Muscle layer of duodenum (tissue), 2 donors: ENCODE data around the gene KCNV2.

Experiments used
- H3K27ac ChIP-seq: one replicate; pipeline ENCODE4 v1.7.0; 2013; ENCODE audit warnings: mild to moderate bottlenecking, low read length
- H3K27me3 ChIP-seq: one replicate; pipeline ENCODE4 v1.7.0; 2013; ENCODE audit warnings: low read depth, mild to moderate bottlenecking, control low read depth, low read length
- H3K36me3 ChIP-seq, 2 donors: one replicate each; pipeline ENCODE4 v1.7.0; 2013; ENCODE audit warnings: low read length in 2 of 2, control low read depth in 1 of 2, mild to moderate bottlenecking in 1 of 2; ENCODE audit not compliant: insufficient read depth in 2 of 2, control insufficient read depth in 1 of 2
- H3K4me1 ChIP-seq, 2 donors: one replicate each; pipeline ENCODE4 v1.7.0; 2013; ENCODE audit warnings: low read length in 2 of 2, mild to moderate bottlenecking in 2 of 2, control low read depth in 1 of 2, moderate library complexity in 1 of 2; ENCODE audit not compliant: insufficient read depth in 2 of 2, control insufficient read depth in 1 of 2
- H3K4me3 ChIP-seq, 2 donors: one replicate each; pipeline ENCODE4 v1.7.0; 2013; ENCODE audit warnings: low read length in 2 of 2, low read depth in 1 of 2, mild to moderate bottlenecking in 1 of 2
- H3K9me3 ChIP-seq, 2 donors: one replicate each; pipeline ENCODE4 v1.7.0; 2013; ENCODE audit warnings: low read length in 2 of 2, control low read depth in 1 of 2, mild to moderate bottlenecking in 1 of 2; ENCODE audit not compliant: control insufficient read depth in 1 of 2
- donor health status: healthy.

The KCNV2 gene

DNA sequence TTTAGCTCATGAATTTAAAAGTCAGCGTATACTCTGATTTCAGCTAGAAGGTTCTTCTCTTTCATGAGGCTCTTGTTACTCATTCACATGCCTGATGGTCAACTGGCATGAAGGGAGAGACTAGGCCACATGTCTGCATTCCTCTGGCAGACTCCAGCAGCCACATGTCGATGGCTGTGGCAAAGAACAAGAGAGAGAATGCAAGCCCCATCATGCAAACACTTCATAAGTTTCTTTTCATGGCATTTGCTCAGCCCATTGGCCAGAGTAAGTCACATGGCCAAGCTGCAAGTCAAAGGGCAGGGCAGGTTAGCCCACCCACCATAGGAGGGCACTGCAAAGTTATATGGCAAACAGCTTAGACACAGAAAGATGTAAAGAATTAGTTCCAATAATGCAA is 5.4 kb downstream of the KCNV2 start:
- no peaks in the 10 kb centered on the region for H3K27me3 ChIP-seq
- no peaks in the 10 kb centered on the region for H3K9me3 ChIP-seq
- H3K4me1 ChIP-seq = no peaks in the 10 kb centered on the region
- H3K27ac ChIP-seq = no peak overlapping the region
- H3K36me3 ChIP-seq = no peaks in the 10 kb centered on the region
- no peak overlapping the region for H3K4me3 ChIP-seq

DNA sequence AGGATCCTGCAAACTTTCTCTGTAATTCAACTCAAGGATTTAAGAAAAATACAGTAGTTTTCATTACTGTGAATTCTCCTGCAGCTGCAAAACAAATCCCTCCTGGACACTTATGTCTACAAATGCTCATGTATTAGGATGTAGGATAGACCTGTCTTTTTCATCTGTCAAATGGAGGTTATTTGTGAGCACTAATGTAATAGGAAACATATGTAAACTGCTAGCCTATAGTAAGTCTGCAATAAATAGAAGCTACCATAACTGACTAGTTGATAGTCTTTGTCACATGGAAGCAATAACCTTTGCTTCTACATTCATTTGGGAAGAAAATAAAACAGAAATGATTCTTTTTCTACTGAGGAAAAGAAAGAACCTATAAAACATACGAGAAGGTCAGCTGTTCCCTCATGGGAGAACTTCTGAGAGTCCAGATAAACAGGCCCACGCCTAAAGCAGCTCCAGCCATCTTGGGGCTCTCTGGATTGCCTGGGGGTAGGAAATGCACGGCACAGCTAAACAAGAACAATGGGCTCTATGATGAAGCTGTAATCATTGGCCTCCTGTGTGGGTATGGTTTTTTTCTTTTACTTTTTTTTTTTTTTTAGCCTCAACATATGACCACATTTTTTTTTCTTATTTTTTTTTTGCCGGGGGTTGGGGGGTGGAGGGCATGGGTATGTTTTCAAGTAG is 6.2 kb downstream of the KCNV2 start:
- H3K27ac ChIP-seq = no peak overlapping the region
- H3K36me3 ChIP-seq = no peaks in the 10 kb centered on the region
- no peaks in the 10 kb centered on the region for H3K27me3 ChIP-seq
- H3K4me3 ChIP-seq = no peak overlapping the region
- no peaks in the 10 kb centered on the region for H3K9me3 ChIP-seq
- H3K4me1 ChIP-seq = no peaks in the 10 kb centered on the region

DNA sequence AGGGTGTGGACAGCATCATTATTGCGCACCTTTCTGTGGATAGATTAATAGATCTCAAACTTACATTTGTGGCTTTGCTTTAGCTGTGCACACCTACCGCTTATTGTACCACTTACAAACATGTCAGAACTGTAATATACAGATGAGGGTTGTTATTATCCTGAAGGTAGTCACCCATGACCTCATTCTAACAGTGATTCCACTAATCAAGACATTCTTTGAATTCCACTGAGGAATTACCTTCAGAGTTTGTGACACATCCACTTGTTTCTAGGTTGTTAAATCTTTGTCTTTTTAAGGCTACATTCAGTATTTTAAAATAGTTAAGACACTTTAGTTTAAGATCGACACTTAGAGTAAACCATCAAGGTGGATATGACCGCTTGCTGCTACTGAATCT is 7.8 kb downstream of the KCNV2 start:
- Histone ChIP-seq H3K36me3 (no peaks in the 10 kb centered on the region), H3K27ac (no peak overlapping the region)

DNA sequence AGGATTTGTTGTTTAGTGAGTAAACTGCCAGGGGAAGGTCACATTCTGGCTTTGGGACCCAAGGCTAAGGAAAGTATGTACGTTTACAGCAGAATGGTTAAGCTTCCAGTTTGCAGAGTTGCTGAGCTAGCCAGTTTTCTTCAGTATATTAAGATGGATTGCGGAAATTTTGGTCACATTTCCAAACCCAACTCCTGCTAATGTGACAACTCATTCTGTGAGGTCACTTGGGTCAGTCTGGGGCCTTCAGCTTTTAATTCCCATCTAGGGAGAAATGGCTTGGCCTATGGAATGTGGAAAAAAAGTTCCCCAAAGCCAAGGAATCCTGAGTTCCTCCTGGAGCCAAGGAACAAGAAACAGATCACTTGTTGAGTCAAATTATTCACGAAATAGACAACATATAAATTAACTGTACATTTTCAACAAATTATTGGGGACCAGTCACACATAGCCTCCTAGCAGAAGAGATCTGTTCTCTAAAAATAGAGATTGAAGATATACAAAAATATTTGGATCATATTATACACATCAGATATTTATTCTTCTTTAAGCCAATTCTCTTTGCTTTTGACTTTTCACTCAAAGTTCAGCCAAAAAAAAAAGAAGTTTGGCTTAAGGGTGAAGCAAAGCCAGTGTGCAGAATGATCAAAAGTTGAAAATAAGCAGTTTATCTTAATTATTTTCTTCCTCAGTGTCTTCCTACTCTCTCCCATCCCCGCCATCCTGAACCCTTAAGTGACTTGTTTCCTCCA is 8.8 kb downstream of the KCNV2 start:
- H3K4me1 ChIP-seq = no peaks in the 10 kb centered on the region
- H3K27ac ChIP-seq = no peak overlapping the region
- H3K27me3 ChIP-seq = no peaks in the 10 kb centered on the region
- no peaks in the 10 kb centered on the region for H3K9me3 ChIP-seq
- H3K4me3 ChIP-seq = no peak overlapping the region
- no peaks in the 10 kb centered on the region for H3K36me3 ChIP-seq

More for the DNA sequence above, 7.8 kb downstream of the KCNV2 start:
- Histone ChIP-seq H3K9me3 (no peaks in the 10 kb centered on the region), H3K4me1 (no peaks in the 10 kb centered on the region), H3K4me3 (no peak overlapping the region), H3K27me3 (no peaks in the 10 kb centered on the region)

DNA sequence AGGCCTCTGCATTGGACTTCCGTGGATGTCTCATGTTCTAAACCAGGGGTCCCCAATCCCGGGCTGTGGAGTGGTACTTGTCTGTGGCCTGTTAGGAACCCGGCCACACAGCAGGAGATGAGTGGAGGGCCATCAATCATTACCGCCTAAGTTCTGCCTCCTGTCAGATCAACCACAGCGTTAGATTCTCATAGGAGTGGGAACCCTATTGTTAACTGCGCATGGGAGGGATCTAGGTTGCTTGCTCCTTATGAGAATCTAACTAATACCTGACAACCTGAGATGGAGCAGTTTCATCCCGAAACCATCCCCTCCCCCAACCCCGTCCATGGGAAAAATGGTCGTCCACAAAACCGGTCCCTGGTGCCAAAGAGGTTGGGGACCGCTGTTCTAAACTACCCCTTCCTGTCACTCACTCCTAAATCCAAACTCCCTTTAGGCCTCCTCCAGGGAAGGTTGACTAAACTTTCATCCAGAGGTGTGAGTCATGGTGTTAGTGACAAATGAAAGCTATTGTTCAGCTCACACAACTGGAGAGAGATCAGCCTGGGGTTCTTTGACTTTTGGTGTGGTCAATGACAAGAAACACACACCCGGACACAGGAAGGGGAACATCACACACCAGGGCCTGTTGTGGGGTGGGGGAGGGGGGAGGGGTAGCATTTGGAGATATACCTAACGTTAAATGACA is 9.5 kb downstream of the KCNV2 start:
- H3K4me3 ChIP-seq = no peak overlapping the region
- no peaks in the 10 kb centered on the region for H3K4me1 ChIP-seq
- no peaks in the 10 kb centered on the region for H3K27me3 ChIP-seq
- H3K36me3 ChIP-seq = no peaks in the 10 kb centered on the region
- H3K27ac ChIP-seq = no peak overlapping the region
- H3K9me3 ChIP-seq = no peaks in the 10 kb centered on the region

DNA sequence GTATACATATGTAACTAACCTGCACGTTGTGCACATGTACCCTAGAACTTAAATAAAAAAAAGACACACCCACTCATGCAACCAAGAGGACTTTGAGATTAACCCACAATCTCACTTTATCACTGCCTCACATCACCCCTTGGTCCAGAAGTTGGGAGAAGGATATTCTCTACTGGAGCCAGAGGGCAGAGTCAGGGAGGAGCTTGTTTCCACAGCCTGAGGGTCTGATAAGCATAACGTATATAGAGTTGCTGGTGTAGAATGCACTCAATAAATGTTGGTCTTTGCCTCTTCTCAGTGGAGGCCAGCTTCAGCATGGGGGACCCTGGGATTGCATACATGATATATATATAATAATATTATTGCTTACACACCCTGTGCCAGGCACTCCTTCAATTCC is 10.1 kb downstream of the KCNV2 start:
- Histone ChIP-seq H3K27me3 (no peaks in the 10 kb centered on the region), H3K27ac (no peak overlapping the region)

DNA sequence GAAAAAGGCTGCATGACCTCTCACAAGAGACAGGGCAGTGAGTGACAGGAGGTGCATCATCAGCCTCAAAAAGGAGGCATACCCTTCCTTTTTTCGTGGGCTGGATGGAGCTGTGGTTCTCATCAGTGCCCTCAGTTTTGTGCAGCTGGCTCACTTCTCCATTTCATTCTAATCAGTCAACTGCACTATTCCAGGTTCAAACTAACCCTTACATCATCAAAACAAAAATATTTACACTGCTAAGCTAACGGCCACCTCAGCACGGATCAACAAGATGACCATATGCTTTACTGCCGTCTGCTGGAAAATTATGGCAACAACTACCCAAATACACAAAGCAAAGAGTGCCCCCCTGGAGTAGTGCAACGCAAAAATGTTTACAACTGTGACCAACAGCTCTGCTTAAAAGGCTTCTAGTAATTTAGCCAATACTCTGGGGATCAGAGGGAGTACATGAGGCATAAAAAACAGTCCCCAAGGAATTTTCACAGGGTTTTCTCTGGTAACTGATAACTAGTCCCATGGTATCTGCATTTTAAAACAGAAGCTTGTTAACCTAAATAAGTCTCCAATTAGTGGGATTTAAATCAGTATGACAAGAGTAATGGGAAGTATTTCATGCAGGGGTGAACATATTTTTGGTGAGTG is 10.8 kb downstream of the KCNV2 start:
- no peak overlapping the region for H3K4me3 ChIP-seq
- no peaks in the 10 kb centered on the region for H3K36me3 ChIP-seq
- no peaks in the 10 kb centered on the region for H3K9me3 ChIP-seq
- H3K4me1 ChIP-seq = no peaks in the 10 kb centered on the region
- no peaks in the 10 kb centered on the region for H3K27me3 ChIP-seq
- no peak overlapping the region for H3K27ac ChIP-seq

More for the DNA sequence above, 10.1 kb downstream of the KCNV2 start:
- Histone ChIP-seq H3K4me3 (no peak overlapping the region), H3K4me1 (no peaks in the 10 kb centered on the region), H3K9me3 (no peaks in the 10 kb centered on the region), H3K36me3 (no peaks in the 10 kb centered on the region)

DNA sequence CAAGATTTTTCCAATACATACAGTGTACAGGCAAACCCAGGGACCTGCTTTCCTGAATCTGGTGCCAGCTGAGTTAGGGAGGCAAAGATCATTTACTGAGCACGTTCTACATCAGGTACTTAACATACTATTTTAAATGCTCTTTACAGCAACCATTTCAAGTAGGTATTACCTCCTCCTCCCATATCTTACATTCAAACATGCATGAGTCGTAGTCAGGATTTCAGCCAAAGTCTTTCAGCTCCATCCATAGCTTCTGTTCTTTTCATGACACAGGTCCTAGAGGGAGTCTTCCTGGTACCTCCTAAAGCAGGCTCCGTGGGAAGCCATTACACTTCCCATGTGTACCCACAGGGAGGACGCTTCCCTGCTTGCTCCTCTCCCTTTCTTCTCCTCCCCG is 11.7 kb downstream of the KCNV2 start:
- Histone ChIP-seq H3K36me3 (no peaks in the 10 kb centered on the region), H3K4me3 (no peak overlapping the region), H3K27me3 (no peaks in the 10 kb centered on the region), H3K27ac (no peak overlapping the region), H3K4me1 (no peaks in the 10 kb centered on the region), H3K9me3 (no peaks in the 10 kb centered on the region)

DNA sequence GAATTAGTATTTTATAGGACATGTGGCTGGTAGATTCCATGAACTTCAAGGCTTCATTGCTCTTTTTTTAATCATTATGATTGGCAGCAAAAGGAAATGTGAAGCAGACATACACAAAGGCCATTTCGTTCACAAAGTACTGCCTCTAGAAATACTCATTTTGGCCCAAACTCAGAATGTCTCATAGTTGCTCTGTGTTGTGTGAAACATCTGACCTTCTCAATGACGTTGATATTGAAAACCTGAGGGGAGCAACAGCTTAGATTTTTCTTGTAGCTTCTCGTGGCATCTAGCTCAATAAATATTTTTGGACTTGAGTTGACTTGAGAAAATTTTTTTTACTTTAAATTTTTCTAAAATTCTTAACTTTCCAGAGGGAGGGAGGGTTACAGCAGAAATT is 12.4 kb downstream of the KCNV2 start:
- Histone ChIP-seq H3K27me3 (no peaks in the 10 kb centered on the region), H3K36me3 (no peaks in the 10 kb centered on the region), H3K9me3 (no peaks in the 10 kb centered on the region), H3K27ac (no peak overlapping the region), H3K4me1 (no peaks in the 10 kb centered on the region), H3K4me3 (no peak overlapping the region)

DNA sequence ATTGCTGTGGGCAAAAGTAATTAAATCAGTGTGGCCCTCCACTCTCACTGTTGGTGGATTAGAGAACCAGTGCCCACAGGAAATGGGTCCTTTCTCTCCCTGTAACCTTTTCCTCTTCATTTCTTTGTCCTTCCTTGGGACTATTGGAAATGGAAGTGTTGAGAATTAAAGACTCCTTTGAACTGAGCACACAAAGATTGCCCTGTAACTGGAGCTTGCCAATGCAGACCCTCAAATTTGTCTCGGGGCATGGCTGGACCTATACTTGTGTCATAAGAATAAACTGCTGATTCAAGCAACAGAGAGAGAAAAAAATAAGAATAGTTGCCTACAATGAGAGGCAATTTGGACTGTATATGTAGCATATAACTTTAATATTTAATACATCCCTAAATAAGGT is 13.7 kb downstream of the KCNV2 start:
- Histone ChIP-seq H3K27me3 (no peaks in the 10 kb centered on the region), H3K36me3 (no peaks in the 10 kb centered on the region), H3K4me3 (no peak overlapping the region), H3K4me1 (no peaks in the 10 kb centered on the region), H3K9me3 (no peaks in the 10 kb centered on the region), H3K27ac (no peak overlapping the region)

DNA sequence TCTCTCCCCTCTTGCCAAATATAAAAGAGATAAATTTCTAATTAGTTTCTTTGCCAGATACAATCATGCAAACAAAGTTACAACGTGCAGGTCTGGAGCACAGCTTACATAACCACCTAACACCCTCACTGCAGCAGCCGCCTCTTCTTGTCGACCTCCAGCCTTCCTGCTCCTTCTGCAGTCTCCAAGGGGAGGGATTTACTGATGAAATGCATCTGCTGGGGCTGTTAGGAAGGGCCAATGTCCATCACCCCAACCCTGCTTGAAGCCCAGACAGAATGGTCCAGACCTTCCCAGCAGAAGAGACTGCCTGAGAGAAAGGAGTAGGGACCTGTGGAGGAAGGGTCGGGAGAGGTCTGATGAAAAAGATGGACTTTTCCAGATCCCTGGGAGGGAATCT is 15.2 kb downstream of the KCNV2 start:
- Histone ChIP-seq H3K9me3 (no peaks in the 10 kb centered on the region), H3K36me3 (no peaks in the 10 kb centered on the region), H3K4me3 (no peak overlapping the region), H3K27me3 (no peaks in the 10 kb centered on the region), H3K27ac (no peak overlapping the region), H3K4me1 (no peaks in the 10 kb centered on the region)
